ENCODE measurements around the gene MACO1. TPM values are rescaled to one million over a fixed set of nuclear protein-coding genes. Genes with fewer than 3 reads are reported as not detected.

The MACO1 gene
- total and polyA plus RNA-seq, 10 donors = 6.9 to 21.0 (median 17.3) TPM

GRCh38 chr1:25531082-25531461 is 100.4 kb downstream of the MACO1 start:
- no peak for TF ChIP-seq CTCF (IDR thresholded peaks at IDR 0.05 in 8 of 11, conservative IDR thresholded peaks at IDR 0.05 in 3 of 11)
- TF ChIP-seq POLR2A (IDR thresholded peaks at IDR 0.05) = no peak
- TF ChIP-seq POLR2AphosphoS5 (IDR thresholded peaks at IDR 0.05) = no peak
- peak; percentile 64 for DNase-seq
- no peaks in the 10 kb centered on the region for H3K27me3 ChIP-seq (replicated peaks in 1 of 7)
- no peak overlapping the region for H3K4me3 ChIP-seq
- WGBS, 5 donors = 76 to 86% (median 77%) methylated on average over 11 of the region's 11 CpGs
- no peaks in the 10 kb centered on the region for H3K36me3 ChIP-seq
- H3K4me1 ChIP-seq = no peaks in the 10 kb centered on the region
- intact Hi-C loops (cut with DNase I; ENCODE audit: low total_unique reads) = no loop called here
- H3K27ac ChIP-seq = no peak overlapping the region
- H3K9me3 ChIP-seq = no peaks in the 10 kb centered on the region

- WGBS, 5 donors = 84 to 96% (median 93%) methylated on average over 3 of the region's 3 CpGs
- no peak for DNase-seq
- Histone ChIP-seq H3K36me3 (no peaks in the 10 kb centered on the region), H3K27ac (no peak overlapping the region), H3K9me3 (no peaks in the 10 kb centered on the region), H3K4me3 (no peak overlapping the region), H3K4me1 (peaks cover 0 to 10% (median 0%) of the 10 kb centered on the region in 6 donors), H3K27me3 (replicated peaks in 1 of 7) (no peaks in the 10 kb centered on the region)
- intact Hi-C loops (cut with DNase I; ENCODE audit: low total_unique reads) = no loop called here
- TF ChIP-seq POLR2A (IDR thresholded peaks at IDR 0.05) (no peak), CTCF (IDR thresholded peaks at IDR 0.05 in 8 of 11, conservative IDR thresholded peaks at IDR 0.05 in 3 of 11) (no peak), POLR2AphosphoS5 (IDR thresholded peaks at IDR 0.05) (no peak)
Observed at GRCh38 chr1:25532970-25533369, 102.3 kb downstream of the MACO1 start.

- H3K9me3 ChIP-seq = no peaks in the 10 kb centered on the region
- H3K36me3 ChIP-seq = no peaks in the 10 kb centered on the region
- TF ChIP-seq CTCF (IDR thresholded peaks at IDR 0.05 in 8 of 11, conservative IDR thresholded peaks at IDR 0.05 in 3 of 11) (no peak), POLR2A (IDR thresholded peaks at IDR 0.05) (no peak), POLR2AphosphoS5 (IDR thresholded peaks at IDR 0.05) (no peak)
- intact Hi-C loops (cut with DNase I; ENCODE audit: low total_unique reads) = no loop called here
- peaks cover 0 to 10% (median 0%) of the 10 kb centered on the region in 6 donors for H3K4me1 ChIP-seq
- H3K27me3 ChIP-seq (replicated peaks in 1 of 7) = no peaks in the 10 kb centered on the region
- 69 to 85% (median 82%) methylated on average over 5 to 9 of the region's 9 CpGs for WGBS, 5 donors
- H3K4me3 ChIP-seq = no peak overlapping the region
- no peak for DNase-seq
- no peak overlapping the region for H3K27ac ChIP-seq
Observed at GRCh38 chr1:25533775-25534409, 103.2 kb downstream of the MACO1 start.

- H3K27ac ChIP-seq = no peak overlapping the region
- no peaks in the 10 kb centered on the region for H3K27me3 ChIP-seq (replicated peaks in 1 of 7)
- peak; percentile 64 for DNase-seq
- H3K4me1 ChIP-seq = peaks cover 0 to 10% (median 0%) of the 10 kb centered on the region in 6 donors
- no peaks in the 10 kb centered on the region for H3K36me3 ChIP-seq
- WGBS, 5 donors = 92 to 100% (median 98%) methylated on average over 3 to 4 of the region's 4 CpGs
- H3K4me3 ChIP-seq = no peak overlapping the region
- TF ChIP-seq CTCF (IDR thresholded peaks at IDR 0.05 in 8 of 11, conservative IDR thresholded peaks at IDR 0.05 in 3 of 11) = no peak
- TF ChIP-seq POLR2A (IDR thresholded peaks at IDR 0.05) = no peak
- TF ChIP-seq POLR2AphosphoS5 (IDR thresholded peaks at IDR 0.05) = no peak
- intact Hi-C loops (cut with DNase I; ENCODE audit: low total_unique reads) = no loop called here
- no peaks in the 10 kb centered on the region for H3K9me3 ChIP-seq
Observed at GRCh38 chr1:25534410-25534788, 103.7 kb downstream of the MACO1 start.
